ENCODE results near the gene BSG. TPM values are rescaled to one million over a fixed set of nuclear protein-coding genes. Genes with fewer than 3 reads are reported as not detected.

BSG gene
- total RNA-seq, 4 donors from 2014 or later = 303 to 400 (median 324) TPM

GRCh38 chr19:542173-542866, 30.1 kb upstream of the BSG start:
- Histone ChIP-seq H3K4me1 (peaks cover 0 to 3% (median 0%) of the 10 kb centered on the region in 4 donors), H3K27me3 (no peaks in the 10 kb centered on the region), H3K36me3 (peaks cover 3 to 51% (median 13%) of the 10 kb centered on the region in 3 donors), H3K27ac (no peak overlapping the region), H3K4me3 (no peak overlapping the region), H3K9me3 (no peaks in the 10 kb centered on the region)
- TF ChIP-seq POLR2A (IDR thresholded peaks at IDR 0.05) (no peak), EP300 (IDR thresholded peaks at IDR 0.05) (no peak)
- WGBS, 2 donors = 74 to 85% methylated on average over 16 to 29 of the region's 34 CpGs
- no peak for DNase-seq (ENCODE audit: low spot score in 2 of 2)

GRCh38 chr19:543910-544608, 28.3 kb upstream of the BSG start, which contains the start of gene GZMM:
TSS of gene GZMM (plus strand) at chr19:544053. CDS start at chr19:544072, 19 bp downstream.
- Histone ChIP-seq H3K4me1 (no peaks in the 10 kb centered on the region), H3K9me3 (no peaks in the 10 kb centered on the region), H3K36me3 (peaks cover 0 to 36% (median 6%) of the 10 kb centered on the region in 3 donors), H3K27ac (no peak within 1 kb of the TSS), H3K27me3 (no peaks in the 10 kb centered on the region), H3K4me3 (peak within 1 kb of the TSS in 1 of 4 donors; percentile 17)
- WGBS, 2 donors = 51 to 61% methylated on average over 25 of the region's 31 CpGs
- no peak for DNase-seq (ENCODE audit: low spot score in 2 of 2)
- TF ChIP-seq CTCF (IDR thresholded peaks at IDR 0.05) = no peak
- TF ChIP-seq POLR2A (IDR thresholded peaks at IDR 0.05) = no peak
- TF ChIP-seq EP300 (IDR thresholded peaks at IDR 0.05) = no peak

GRCh38 chr19:547117-547516, 25.3 kb upstream of the BSG start:
- 83 to 90% methylated on average over 11 to 13 of the region's 15 CpGs for WGBS, 2 donors
- Histone ChIP-seq H3K4me3 (no peak overlapping the region), H3K27me3 (no peaks in the 10 kb centered on the region), H3K4me1 (peaks cover 0 to 7% (median 0%) of the 10 kb centered on the region in 4 donors), H3K9me3 (no peaks in the 10 kb centered on the region), H3K27ac (no peak overlapping the region), H3K36me3 (peaks cover 0 to 13% (median 0%) of the 10 kb centered on the region in 3 donors)
- TF ChIP-seq CTCF (IDR thresholded peaks at IDR 0.05) (no peak), EP300 (IDR thresholded peaks at IDR 0.05) (no peak), POLR2A (IDR thresholded peaks at IDR 0.05) (no peak)
- DNase-seq (ENCODE audit: low spot score in 2 of 2) = no peak

GRCh38 chr19:547836-548720, 24.3 kb upstream of the BSG start:
- no peaks in the 10 kb centered on the region for H3K27me3 ChIP-seq
- peaks cover 0 to 7% (median 0%) of the 10 kb centered on the region in 4 donors for H3K4me1 ChIP-seq
- TF ChIP-seq EP300 (IDR thresholded peaks at IDR 0.05) (no peak), POLR2A (IDR thresholded peaks at IDR 0.05) (no peak), CTCF (IDR thresholded peaks at IDR 0.05) (no peak)
- DNase-seq (ENCODE audit: low spot score in 2 of 2) = no peak
- no peak overlapping the region for H3K4me3 ChIP-seq
- no peaks in the 10 kb centered on the region for H3K9me3 ChIP-seq
- no peak overlapping the region for H3K27ac ChIP-seq
- 82 to 86% methylated on average over 18 to 26 of the region's 26 CpGs for WGBS, 2 donors
- peaks cover 0 to 4% (median 0%) of the 10 kb centered on the region in 3 donors for H3K36me3 ChIP-seq
